ENCODE data around the gene POLR2B. TPM values are rescaled to one million over a fixed set of nuclear protein-coding genes. Genes with fewer than 3 reads are reported as not detected.

The POLR2B gene
- total and polyA plus RNA-seq, 2 of the 8 experiments (the other 6 are each of a cell fraction or from before 2014, with no cell fraction given) = 59.3 to 115 TPM

DNA sequence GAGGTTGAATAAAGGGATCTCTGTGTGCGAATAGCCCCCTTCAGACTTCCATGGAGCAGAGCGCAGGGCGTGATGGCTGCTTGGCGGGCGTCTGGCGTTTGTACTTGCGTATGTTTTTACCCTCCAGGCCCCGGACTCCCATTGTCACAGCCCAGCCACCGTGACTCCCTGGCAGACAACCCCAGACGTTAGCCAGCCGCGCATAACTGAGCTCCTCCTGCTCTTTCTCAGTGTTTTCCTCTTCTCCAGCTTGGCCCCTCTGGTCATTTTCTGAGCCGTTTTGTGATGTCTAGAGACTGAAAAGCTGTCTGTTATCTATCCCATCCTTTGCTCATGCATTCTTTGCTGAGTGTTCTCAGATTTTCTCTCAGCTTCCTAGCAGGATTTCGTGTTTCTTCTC is 77.2 kb downstream of the POLR2B start (continued):
- TF ChIP-seq CHD7 (IDR thresholded peaks at IDR 0.05; ENCODE audit: insufficient replicate concordance, low read length) (no peak), TAF7 (optimal IDR thresholded peaks at IDR 0.05; ENCODE audit: borderline replicate concordance, low read depth, low read length) (no peak), E2F6 (IDR thresholded peaks at IDR 0.05) (no peak), RBBP5 (IDR thresholded peaks at IDR 0.05; ENCODE audit: borderline replicate concordance, low read depth, low read length) (no peak), HDAC2 (IDR thresholded peaks at IDR 0.05; ENCODE audit: borderline replicate concordance in 1 of 2, low read depth in 2 of 2, low read length in 2 of 2) (no peak)
- TF ChIP-seq, protein P1, sequence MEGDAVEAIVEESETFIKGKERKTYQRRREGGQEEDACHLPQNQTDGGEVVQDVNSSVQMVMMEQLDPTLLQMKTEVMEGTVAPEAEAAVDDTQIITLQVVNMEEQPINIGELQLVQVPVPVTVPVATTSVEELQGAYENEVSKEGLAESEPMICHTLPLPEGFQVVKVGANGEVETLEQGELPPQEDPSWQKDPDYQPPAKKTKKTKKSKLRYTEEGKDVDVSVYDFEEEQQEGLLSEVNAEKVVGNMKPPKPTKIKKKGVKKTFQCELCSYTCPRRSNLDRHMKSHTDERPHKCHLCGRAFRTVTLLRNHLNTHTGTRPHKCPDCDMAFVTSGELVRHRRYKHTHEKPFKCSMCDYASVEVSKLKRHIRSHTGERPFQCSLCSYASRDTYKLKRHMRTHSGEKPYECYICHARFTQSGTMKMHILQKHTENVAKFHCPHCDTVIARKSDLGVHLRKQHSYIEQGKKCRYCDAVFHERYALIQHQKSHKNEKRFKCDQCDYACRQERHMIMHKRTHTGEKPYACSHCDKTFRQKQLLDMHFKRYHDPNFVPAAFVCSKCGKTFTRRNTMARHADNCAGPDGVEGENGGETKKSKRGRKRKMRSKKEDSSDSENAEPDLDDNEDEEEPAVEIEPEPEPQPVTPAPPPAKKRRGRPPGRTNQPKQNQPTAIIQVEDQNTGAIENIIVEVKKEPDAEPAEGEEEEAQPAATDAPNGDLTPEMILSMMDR (IDR thresholded peaks at IDR 0.05; ENCODE audit: control extremely low read depth in 1 of 3, insufficient read depth in 1 of 3, low read depth in 1 of 3, low read length in 3 of 3) = no peak
